Activated naive CD8-positive, alpha-beta T cell treated with anti-CD3 and anti-CD28 coated beads for 36 hours (primary cell): ENCODE results near the gene SIGLEC1. TPM values are rescaled to one million over a fixed set of nuclear protein-coding genes. Genes with fewer than 3 reads are reported as not detected.

ENCODE experiments used
- DNase-seq: peaks from one replicate; pipeline ENCODE4 v3.0.0; 2021
- H3K27ac Mint-ChIP-seq: one replicate; pipeline ENCODE4 v1.8.0; 2022; ENCODE audit warnings: mild to moderate bottlenecking, moderate library complexity, mixed read lengths
- H3K27me3 Mint-ChIP-seq: one replicate; pipeline ENCODE4 v1.8.0; 2022; ENCODE audit warnings: mild to moderate bottlenecking, mixed read lengths
- H3K36me3 Mint-ChIP-seq: one replicate; pipeline ENCODE4 v1.8.0; 2021; ENCODE audit warnings: mild to moderate bottlenecking, mixed read lengths
- H3K4me1 Mint-ChIP-seq: one replicate; pipeline ENCODE4 v1.8.0; 2021; ENCODE audit warnings: mixed read lengths
- H3K4me3 Mint-ChIP-seq: one replicate; pipeline ENCODE4 v1.8.0; 2022; ENCODE audit warnings: mild to moderate bottlenecking, moderate library complexity, mixed read lengths
- H3K9me3 Mint-ChIP-seq: one replicate; pipeline ENCODE4 v1.8.0; 2022; ENCODE audit warnings: mixed read lengths
- total RNA-seq, 2 experiments: library from RNA; stranded (reverse); gene quantifications; one replicate each; pipeline ENCODE4 v1.2.3, GENCODE V29; 2021

The SIGLEC1 gene
- total RNA-seq, 2 experiments from 2014 or later = not detected

DNA sequence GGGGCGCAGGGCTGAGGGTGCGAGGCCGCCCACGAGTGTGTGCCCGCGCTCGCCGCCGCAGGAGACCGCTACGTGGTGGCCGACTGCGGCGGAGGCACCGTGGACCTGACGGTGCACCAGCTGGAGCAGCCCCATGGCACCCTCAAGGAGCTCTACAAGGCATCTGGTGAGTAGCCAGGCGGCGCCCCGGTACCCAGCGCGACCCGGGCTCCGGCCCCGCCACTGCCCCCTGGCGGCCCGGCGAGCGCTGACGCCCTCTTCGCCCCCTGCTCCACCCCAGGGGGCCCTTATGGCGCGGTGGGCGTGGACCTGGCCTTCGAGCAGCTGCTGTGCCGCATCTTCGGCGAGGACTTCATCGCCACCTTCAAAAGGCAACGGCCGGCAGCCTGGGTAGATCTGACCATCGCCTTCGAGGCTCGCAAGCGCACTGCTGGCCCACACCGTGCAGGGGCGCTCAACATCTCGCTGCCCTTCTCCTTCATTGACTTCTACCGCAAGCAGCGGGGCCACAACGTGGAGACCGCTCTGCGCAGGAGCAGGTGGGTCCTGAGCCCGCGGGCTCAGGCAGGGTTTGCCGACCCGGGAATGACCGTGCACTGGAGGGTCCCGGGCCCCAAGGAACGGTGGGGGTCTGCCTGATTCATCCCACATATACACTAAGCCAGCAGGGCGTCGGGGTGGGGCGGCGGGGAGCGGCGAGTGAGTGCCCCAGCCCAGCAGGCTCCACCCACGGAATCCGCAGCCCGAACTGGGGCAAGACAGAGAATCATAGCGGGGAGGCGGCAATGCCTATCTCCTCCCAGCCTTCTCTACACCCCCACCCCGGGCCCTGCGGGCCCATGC is 37.5 kb upstream of the SIGLEC1 start:
- Mint-ChIP-seq H3K4me1 (peaks cover 12% of the 10 kb centered on the region), H3K9me3 (no peaks in the 10 kb centered on the region), H3K27ac (no peak overlapping the region), H3K36me3 (peaks cover 2% of the 10 kb centered on the region), H3K27me3 (peaks cover 21% of the 10 kb centered on the region), H3K4me3 (no peak overlapping the region)
- DNase-seq = peak; percentile 68

DNA sequence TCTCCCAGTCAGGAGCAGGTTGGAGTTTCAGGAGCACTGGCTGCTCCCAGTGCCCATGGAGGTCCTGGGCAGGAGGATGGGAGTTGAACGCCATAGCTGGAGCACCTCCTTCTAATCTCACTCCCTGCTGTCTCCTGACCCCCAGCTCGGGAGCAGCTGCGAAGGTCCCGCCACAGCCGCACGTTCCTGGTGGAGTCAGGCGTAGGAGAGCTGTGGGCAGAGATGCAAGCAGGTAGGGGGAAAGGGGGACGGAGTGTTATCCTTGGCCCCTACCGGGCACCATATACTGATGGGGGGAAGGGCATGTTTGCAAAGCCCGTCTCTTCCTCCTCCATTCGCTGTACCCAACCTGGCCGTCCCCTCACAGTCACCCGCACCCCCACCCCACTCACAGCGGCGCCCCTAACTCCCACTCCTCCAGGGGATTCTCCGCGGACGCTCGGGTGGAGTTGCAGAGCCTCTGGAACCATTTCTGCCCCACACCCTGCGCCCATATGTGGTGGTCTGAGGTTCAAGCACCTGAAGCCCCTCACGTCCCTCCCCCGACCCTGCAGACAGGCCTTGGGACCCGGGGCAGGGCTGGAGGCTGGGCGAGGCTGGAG is 36.8 kb upstream of the SIGLEC1 start:
- no peak overlapping the region for H3K4me3 Mint-ChIP-seq
- H3K36me3 Mint-ChIP-seq = peaks cover 2% of the 10 kb centered on the region
- H3K4me1 Mint-ChIP-seq = peaks cover 15% of the 10 kb centered on the region
- H3K9me3 Mint-ChIP-seq = no peaks in the 10 kb centered on the region
- peaks cover 26% of the 10 kb centered on the region for H3K27me3 Mint-ChIP-seq
- no peak overlapping the region for H3K27ac Mint-ChIP-seq
- DNase-seq = no peak

DNA sequence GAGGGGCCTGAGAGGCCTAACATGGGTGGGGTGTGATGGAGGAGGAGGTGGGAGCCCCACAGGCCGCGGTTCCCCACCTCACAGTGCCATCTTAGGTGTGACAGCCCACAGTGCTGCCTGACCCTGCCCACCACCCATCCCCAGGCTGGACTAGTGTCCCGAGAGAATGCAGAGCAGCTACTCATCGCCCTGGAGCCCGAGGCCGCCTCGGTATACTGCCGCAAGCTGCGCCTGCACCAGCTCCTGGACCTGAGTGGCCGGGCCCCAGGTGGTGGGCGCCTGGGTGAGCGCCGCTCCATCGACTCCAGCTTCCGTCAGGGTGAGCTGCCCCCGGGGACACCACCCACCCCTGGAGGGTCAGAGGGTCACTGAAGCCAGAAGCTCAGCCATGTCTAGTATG is 35.7 kb upstream of the SIGLEC1 start:
- H3K36me3 Mint-ChIP-seq = peaks cover 2% of the 10 kb centered on the region

DNA sequence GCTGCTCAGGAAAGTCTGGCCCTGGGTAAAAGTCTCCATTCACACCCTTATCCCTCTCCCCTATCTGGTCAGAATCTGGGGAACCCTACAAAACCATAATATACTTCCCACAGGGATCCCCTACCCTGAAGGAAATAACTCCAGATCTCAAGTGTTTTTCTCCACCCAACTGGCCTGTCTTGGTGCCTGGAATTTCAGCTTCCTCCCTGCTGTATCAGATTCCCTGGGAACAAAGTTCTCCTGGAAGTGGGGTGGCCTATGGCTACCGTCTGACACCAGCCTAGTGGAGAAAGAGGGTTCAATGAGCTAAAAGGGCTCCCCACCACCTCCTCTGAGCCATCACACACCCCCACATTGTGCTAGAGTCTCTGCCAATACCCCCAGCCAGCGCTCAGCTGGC is 35.1 kb upstream of the SIGLEC1 start:
- Mint-ChIP-seq H3K36me3 (peaks cover 2% of the 10 kb centered on the region), H3K27ac (no peak overlapping the region), H3K9me3 (no peaks in the 10 kb centered on the region), H3K4me1 (peaks cover 12% of the 10 kb centered on the region), H3K27me3 (peaks cover 27% of the 10 kb centered on the region), H3K4me3 (no peak overlapping the region)
- no peak for DNase-seq

More for the DNA sequence above, 35.7 kb upstream of the SIGLEC1 start:
- Mint-ChIP-seq H3K27me3 (peaks cover 27% of the 10 kb centered on the region), H3K9me3 (no peaks in the 10 kb centered on the region), H3K4me3 (no peak overlapping the region), H3K4me1 (peaks cover 13% of the 10 kb centered on the region), H3K27ac (no peak overlapping the region)
- DNase-seq = no peak

DNA sequence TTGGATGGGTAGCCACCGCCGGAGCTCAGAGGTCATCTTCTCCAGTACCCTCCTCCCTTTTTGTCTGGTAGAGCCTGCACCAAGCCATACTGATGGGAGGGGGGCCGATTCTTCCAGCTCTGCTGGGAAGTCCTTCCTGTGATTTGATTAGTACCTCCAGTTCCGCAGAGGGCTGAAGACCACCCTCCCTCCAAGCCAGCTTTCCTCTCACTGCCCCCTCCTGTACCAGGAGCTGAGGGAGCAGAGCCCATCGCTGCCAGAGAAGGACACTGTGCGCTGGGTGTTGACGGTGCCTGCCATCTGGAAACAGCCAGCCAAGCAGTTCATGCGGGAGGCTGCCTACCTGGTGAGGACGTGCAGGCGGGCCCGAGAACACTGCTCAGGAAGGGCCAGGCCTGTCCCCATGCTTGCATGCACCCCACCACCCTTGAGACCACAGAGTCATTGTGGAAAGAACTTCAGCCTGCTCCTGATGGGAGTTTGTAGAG is 33.3 kb upstream of the SIGLEC1 start:
- Mint-ChIP-seq H3K27me3 (peaks cover 27% of the 10 kb centered on the region), H3K4me3 (no peak overlapping the region), H3K4me1 (peaks cover 8% of the 10 kb centered on the region), H3K27ac (no peak overlapping the region), H3K9me3 (no peaks in the 10 kb centered on the region), H3K36me3 (no peaks in the 10 kb centered on the region)
- no peak for DNase-seq

DNA sequence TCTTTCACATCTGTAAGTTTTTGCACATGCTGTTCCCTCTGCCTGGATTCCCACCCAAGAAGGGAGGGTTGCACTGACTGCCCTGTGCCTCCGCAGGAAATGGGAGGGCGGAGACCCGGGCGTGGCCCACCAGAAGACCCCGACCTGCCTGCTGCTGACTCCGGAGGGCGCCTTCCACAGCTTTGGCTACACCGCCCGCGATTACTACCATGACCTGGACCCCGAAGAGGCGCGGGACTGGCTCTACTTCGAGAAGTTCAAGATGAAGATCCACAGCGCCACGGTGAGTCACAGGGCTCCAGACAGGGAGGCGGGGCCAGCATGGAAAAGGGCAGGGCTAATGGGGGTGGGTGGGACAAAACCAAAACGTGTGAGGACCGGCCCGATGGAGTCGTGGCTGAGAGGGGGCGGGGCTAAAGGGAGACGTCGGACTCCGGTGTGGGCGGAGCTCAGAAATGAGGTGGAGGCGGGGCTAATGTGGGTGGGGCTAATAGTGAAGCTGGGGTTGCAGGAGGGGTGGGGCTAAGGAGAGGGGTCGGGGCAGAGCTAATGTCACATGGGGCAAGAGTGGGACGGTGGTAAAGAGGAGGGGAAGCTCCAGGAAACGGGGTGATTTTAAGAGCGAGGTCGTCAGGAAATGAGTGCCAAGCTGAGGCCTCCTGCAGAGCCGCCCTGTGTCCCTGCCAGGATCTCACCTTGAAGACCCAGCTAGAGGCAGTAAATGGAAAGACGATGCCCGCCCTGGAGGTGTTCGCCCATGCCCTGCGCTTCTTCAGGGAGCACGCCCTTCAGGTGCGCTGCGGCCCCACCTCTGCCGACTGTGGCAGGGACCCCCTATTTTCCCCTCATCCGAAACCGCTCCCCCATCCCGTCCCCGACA is 32.6 kb upstream of the SIGLEC1 start:
- H3K4me1 Mint-ChIP-seq = peaks cover 8% of the 10 kb centered on the region
- H3K36me3 Mint-ChIP-seq = no peaks in the 10 kb centered on the region
- no peaks in the 10 kb centered on the region for H3K9me3 Mint-ChIP-seq
- peak; percentile 77 for DNase-seq
- H3K27me3 Mint-ChIP-seq = peaks cover 27% of the 10 kb centered on the region
- H3K4me3 Mint-ChIP-seq = peak overlapping the region; percentile 38
- H3K27ac Mint-ChIP-seq = no peak overlapping the region

DNA sequence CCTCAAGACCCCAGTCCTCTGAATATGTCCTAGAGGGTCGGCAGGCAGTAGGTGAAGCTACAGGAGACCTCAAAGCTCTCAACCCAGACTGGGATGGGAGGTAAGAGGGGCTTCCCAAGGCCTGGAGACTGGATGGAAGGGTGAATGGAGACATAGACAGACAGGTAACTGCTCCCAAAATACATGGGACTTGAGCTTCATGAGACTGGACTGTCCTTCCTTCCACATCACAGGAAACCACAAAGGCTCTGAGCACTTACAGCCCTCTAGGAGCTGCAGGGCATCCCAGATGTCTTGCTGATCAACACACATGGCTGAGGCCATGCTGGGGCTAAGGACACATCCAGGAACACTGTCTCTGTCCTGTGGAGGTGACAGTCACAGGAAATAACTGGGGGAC is 31.6 kb upstream of the SIGLEC1 start:
- H3K27ac Mint-ChIP-seq = no peak overlapping the region
- H3K36me3 Mint-ChIP-seq = no peaks in the 10 kb centered on the region
- H3K9me3 Mint-ChIP-seq = no peaks in the 10 kb centered on the region
- H3K27me3 Mint-ChIP-seq = peaks cover 27% of the 10 kb centered on the region
- DNase-seq = no peak
- H3K4me3 Mint-ChIP-seq = no peak overlapping the region
- H3K4me1 Mint-ChIP-seq = peaks cover 8% of the 10 kb centered on the region

DNA sequence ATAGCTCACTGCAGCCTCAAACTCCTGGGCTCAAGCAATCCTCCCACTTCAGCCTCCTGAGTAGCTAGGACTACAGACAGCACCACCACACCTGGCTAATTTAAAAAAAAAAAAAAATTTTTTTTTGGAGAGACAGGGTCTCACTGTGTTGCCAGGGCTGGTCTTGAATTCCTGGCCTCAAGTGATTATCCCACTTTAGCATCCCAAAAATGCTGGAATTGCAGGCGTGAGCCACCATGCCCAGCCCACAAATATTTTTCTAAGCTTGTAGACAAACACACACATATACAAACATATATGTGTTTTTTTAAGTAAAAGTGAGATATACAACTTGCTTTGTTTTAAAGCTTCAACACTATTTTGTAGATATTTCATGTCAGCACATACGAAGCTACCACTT is 30.9 kb upstream of the SIGLEC1 start:
- Mint-ChIP-seq H3K36me3 (no peaks in the 10 kb centered on the region), H3K4me3 (no peak overlapping the region), H3K4me1 (peaks cover 8% of the 10 kb centered on the region), H3K27ac (no peak overlapping the region), H3K9me3 (no peaks in the 10 kb centered on the region), H3K27me3 (peaks cover 27% of the 10 kb centered on the region)
- no peak for DNase-seq

DNA sequence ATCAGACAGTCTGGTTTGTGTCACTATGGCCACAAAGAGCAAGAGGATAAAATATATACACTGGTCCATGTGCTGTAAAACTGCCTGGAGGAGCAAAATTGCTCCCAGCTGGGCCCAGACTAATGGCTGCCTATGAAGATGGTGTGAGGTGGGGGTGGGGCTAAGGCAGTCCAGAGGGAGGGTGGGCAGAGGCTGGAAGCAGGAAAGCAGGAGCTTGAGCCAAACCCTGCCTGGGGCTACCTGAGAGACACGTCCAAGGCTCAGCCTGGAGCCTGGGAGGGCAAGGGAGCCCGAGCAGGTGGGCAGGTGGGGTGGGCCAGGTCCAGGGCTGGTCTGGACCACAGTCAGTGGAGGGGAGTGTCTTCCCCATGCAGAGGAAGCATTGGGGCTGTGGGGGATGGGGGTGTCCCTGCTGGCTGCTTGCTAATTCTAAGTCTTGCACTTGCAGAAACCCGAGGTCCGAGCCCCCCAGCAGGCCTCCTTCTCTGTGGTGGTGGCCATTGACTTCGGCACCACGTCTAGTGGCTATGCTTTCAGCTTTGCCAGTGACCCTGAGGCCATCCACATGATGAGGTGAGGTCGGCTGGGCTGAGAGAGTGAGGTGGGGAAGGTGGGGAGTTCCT is 29.5 kb upstream of the SIGLEC1 start:
- Mint-ChIP-seq H3K4me3 (no peak overlapping the region), H3K27ac (no peak overlapping the region), H3K36me3 (no peaks in the 10 kb centered on the region), H3K27me3 (peaks cover 20% of the 10 kb centered on the region), H3K4me1 (peaks cover 8% of the 10 kb centered on the region), H3K9me3 (no peaks in the 10 kb centered on the region)
- DNase-seq = no peak

DNA sequence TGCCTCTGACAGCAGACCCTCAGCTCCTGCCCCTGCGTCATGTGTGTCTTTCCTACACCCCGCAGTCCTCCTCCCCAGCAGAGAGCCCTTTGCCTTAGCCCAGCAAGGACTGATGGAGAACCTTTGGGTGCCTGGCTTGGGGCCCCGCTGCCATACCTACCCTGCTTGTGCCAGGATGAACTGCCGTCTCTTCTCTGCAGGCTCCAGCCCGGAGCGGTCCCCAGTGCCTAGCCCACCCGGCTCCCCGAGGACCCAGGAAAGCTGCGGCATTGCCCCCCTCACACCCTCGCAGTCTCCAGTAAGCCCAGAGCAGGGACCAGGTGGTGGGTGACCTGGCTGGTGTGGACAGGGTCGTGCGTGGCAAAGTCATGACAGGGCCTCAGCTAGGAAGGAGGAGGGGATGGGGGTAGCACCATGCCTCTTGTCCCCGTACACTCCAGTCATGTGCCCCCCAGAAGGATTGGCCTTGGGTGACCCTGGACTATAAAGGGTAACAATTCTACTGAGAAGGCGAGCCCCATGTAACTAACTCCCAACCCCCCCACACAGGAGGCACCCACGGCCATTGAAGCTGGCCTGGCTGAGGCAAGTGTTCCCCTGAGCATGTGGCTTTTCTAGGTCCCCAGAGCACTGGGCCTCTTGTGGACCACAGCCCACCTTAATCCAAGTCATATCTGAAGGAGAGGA is 28.4 kb upstream of the SIGLEC1 start:
- H3K9me3 Mint-ChIP-seq = no peaks in the 10 kb centered on the region
- H3K4me1 Mint-ChIP-seq = peaks cover 8% of the 10 kb centered on the region
- H3K36me3 Mint-ChIP-seq = no peaks in the 10 kb centered on the region
- peaks cover 13% of the 10 kb centered on the region for H3K27me3 Mint-ChIP-seq
- H3K27ac Mint-ChIP-seq = no peak overlapping the region
- H3K4me3 Mint-ChIP-seq = no peak overlapping the region
- no peak for DNase-seq

DNA sequence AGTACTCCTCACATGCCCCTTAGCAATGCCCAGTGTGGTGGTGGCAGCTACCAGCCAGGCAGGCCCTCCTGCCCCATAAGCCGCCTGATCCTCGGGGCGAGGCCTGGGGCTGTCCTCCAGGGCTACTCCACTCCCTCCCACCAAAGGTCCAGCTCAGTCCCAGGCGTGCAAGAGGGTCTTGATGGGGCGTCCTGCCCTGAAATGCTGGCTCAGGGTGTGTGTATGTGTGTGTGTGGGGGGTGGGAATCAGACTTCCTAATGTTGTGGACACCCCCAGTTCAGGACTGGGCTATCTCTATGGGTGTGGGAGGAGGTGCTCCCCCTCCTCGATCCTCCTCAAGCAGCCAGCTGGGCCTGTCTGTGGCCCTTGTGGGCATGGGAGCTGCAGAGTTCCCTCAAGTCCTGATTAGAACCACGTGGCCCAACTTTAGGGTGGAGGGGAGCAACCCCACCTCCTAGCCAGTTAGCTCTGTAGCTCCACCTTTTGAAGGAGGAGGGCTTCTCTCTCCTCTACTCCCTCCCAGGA is 27.6 kb upstream of the SIGLEC1 start:
- no peaks in the 10 kb centered on the region for H3K36me3 Mint-ChIP-seq
- H3K27me3 Mint-ChIP-seq = peaks cover 7% of the 10 kb centered on the region
- H3K4me3 Mint-ChIP-seq = no peak overlapping the region
- no peak overlapping the region for H3K27ac Mint-ChIP-seq
- H3K4me1 Mint-ChIP-seq = peaks cover 3% of the 10 kb centered on the region
- no peaks in the 10 kb centered on the region for H3K9me3 Mint-ChIP-seq
- no peak for DNase-seq

DNA sequence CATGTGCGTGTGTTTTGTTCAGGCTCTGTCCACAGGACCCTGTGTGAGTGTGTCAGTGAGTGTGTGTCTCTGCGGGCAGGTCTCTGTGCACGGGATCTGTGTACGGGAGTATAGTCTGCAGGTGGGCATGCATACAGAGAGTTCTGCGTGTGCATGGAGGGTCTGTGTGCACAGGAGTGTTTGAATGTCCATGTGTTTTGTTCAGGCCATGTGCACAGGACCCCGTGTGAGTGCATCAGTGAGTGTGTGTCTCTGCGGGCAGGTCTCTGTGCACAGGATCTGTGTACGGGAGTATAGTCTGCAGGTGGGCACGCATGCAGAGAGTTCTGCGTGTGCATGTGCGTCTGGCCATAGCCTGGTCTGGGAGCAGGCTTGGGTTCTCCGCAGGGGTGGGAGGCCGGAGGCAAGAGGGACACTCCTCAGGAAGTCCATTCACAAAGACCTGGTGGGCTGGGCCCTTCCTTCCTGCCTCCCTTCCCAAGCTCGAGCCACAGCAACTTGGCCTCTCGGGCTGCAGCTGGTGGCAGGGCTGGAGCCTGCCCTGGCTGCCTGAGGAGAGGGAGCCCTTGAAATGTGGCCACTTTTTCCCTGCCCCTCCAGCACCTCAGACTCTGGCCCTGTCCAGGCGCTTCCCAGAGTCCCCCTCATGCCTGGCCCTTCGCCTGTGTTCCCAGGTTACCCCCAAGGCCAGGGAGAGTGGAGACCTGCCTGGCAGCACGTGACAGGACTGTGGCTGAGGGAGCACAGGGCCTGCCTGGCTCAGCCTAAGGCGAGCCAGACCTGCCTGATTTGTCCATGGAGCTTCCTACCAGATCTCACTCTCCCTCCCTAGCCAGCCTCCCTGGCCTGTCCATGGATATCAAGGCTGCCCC is 26.9 kb upstream of the SIGLEC1 start:
- no peak for DNase-seq
- Mint-ChIP-seq H3K4me3 (no peak overlapping the region), H3K36me3 (no peaks in the 10 kb centered on the region), H3K9me3 (no peaks in the 10 kb centered on the region), H3K4me1 (no peaks in the 10 kb centered on the region), H3K27ac (no peak overlapping the region), H3K27me3 (peaks cover 2% of the 10 kb centered on the region)
